ENCODE results near the gene PCDHGA11.
"Not testable (repeated sequence)": the region's sequence is repeated elsewhere in the genome, so short reads cannot be mapped to it uniquely, and the experiment has no call there.

The PCDHGA11 gene

DNA sequence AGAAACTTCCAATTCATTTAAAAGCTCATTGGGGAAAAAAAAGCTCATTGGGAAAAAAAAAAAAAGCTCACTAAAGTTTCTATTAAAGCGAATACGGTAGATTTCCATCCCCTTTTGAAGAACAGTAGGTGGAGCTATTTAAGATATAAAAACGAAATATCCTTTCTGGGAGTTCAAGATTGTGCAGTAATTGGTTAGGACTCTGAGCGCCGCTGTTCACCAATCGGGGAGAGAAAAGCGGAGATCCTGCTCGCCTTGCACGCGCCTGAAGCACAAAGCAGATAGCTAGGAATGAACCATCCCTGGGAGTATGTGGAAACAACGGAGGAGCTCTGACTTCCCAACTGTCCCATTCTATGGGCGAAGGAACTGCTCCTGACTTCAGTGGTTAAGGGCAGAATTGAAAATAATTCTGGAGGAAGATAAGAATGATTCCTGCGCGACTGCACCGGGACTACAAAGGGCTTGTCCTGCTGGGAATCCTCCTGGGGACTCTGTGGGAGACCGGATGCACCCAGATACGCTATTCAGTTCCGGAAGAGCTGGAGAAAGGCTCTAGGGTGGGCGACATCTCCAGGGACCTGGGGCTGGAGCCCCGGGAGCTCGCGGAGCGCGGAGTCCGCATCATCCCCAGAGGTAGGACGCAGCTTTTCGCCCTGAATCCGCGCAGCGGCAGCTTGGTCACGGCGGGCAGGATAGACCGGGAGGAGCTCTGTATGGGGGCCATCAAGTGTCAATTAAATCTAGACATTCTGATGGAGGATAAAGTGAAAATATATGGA is 9.7 kb downstream of the PCDHGA11 start, which contains the start of gene PCDHGA12:
Gene PCDHGA12, plus strand, starts transcription at position 176 of the 782 bp plus-strand sequence. Its CDS starts 253 bp downstream, at position 429.
- FAIRE-seq (no peak), DNase-seq (ENCODE audit: low spot score) (no peak)

DNA sequence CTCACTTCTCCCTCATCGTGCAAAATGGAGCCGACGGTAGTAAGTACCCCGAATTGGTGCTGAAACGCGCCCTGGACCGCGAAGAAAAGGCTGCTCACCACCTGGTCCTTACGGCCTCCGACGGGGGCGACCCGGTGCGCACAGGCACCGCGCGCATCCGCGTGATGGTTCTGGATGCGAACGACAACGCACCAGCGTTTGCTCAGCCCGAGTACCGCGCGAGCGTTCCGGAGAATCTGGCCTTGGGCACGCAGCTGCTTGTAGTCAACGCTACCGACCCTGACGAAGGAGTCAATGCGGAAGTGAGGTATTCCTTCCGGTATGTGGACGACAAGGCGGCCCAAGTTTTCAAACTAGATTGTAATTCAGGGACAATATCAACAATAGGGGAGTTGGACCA is 10.4 kb downstream of the PCDHGA11 start:
- FAIRE-seq (no peak), DNase-seq (ENCODE audit: low spot score) (no peak)

DNA sequence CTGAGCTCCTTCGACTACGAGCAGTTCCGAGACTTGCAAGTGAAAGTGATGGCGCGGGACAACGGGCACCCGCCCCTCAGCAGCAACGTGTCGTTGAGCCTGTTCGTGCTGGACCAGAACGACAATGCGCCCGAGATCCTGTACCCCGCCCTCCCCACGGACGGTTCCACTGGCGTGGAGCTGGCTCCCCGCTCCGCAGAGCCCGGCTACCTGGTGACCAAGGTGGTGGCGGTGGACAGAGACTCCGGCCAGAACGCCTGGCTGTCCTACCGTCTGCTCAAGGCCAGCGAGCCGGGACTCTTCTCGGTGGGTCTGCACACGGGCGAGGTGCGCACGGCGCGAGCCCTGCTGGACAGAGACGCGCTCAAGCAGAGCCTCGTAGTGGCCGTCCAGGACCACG is 11.5 kb downstream of the PCDHGA11 start:
- DNase-seq (ENCODE audit: low spot score); FAIRE-seq: not testable (repeated sequence)

DNA sequence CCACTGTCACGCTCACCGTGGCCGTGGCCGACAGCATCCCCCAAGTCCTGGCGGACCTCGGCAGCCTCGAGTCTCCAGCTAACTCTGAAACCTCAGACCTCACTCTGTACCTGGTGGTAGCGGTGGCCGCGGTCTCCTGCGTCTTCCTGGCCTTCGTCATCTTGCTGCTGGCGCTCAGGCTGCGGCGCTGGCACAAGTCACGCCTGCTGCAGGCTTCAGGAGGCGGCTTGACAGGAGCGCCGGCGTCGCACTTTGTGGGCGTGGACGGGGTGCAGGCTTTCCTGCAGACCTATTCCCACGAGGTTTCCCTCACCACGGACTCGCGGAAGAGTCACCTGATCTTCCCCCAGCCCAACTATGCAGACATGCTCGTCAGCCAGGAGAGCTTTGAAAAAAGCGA is 11.9 kb downstream of the PCDHGA11 start:
- FAIRE-seq; DNase-seq (ENCODE audit: low spot score): not testable (repeated sequence)

DNA sequence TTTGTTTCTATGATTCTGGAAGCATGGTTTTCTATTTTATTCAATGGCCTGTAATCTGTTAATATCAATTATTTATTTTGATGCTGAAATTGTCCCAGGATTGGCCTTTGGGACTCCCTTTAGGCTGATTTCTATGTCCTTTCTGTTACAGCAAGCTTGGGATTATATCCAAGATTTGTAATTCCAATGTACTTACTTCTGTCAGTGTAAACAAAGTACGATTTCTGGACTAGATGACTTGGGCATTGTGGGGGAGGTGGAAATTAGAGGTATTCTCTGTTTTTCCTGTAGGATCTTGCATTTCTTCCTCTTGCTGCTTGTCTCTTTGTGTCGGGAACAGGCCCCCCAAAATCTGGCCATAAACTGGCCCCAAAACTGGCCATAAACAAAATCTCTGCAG is 13.2 kb downstream of the PCDHGA11 start:
- FAIRE-seq (no peak), DNase-seq (ENCODE audit: low spot score) (no peak)

DNA sequence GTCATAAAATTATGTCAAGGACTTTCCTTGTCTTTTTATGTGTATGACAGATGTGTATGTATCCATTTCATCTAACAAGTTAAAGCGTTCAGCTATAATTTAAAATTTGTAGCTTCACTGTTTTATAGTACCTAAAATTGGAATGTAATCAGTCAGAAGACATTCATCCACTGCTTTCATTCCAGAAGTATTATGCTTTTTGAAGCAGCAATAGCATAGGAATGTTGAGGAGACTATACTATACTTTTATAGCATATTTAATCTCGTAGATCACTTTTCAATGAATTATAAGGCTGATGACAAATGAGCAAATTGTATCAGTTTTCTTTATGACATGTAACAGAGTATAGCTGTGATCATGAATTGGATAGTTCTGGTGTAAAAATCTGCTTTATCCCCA is 16.4 kb downstream of the PCDHGA11 start:
- FAIRE-seq (no peak), DNase-seq (ENCODE audit: low spot score) (no peak)

DNA sequence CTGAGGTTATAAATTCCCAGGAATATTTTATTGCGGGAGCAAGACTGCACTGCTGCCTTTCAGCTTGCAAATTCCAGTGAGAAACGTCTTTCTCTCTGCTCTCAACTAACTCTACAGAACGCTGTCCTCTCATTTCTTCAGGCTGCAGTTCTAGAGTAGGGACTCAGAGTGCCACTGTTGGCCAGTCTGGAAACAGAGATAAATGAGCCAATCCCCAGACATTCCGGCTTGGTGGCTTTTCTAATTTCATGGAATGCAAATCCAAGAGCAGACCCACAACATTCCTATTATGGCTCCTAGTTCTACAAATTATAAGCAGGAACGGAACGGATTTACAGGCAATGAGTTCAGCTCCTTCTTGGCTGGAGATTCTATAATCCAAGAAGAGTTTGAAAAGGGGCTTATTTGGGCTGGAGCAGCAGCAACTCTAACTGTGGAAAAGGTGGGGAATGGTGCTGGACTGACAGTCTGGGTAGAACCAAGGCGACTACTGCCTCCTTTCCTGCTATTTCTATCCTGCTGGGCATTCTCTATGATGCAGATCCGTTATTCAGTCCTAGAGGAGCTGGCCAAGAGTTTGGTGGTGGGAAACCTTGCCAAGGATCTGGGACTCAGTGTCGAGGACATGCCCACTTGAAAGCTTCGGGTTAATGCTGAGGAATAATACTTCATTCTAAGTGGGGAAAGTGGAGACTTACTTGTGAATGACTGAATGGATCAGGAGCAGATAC is 18.7 kb downstream of the PCDHGA11 start:
- FAIRE-seq, result no peak

DNA sequence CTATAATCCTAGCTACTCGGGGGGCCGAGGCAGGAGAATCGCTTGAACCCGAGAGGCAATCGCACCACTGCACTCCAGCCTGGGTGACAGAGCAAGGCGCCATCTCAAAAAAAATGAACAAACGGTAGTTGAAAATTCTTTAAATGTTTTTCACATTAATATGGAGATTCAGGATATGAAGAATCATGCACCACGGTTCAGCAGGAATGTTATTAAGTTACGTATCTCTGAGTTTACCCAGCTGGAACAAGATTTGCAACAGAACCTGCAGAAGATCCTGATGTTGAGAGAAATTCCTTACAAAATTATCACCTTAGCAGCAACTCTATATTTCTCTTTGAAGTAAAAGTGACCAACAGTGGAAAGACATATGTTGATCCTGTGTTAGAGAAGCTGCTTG is 19.5 kb downstream of the PCDHGA11 start:
- FAIRE-seq (no peak), DNase-seq (ENCODE audit: low spot score) (no peak)

More for the DNA sequence above, 18.7 kb downstream of the PCDHGA11 start:
- DNase-seq (ENCODE audit: low spot score), result no peak

DNA sequence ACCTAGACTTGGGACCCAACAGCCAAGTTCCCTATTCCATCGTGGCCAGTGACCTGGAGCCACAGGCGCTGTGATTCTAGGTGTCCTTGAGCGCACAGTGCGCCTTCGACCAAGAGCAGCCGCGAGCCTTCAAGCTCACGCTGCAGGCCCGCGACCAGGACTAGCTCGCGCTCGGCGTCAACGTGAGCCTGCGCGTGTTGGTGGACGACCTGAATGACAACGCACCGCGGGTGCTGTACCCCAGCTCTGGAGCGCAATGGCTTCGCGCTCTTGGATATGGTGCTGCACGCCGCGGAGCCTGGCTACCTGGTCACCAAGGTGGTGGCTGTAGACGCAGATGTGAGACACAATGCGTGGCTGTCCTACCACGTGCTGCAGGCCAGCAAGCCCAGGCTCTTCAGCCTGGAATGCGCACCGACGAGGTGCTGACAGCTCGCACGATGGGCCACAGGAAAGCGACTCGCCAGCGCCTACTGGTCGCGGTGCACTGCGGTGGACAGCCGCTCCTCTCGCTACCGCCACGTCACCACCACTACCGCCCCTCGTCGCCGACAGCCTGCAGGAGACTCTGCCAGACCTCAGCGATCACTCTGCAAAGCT is 20.8 kb downstream of the PCDHGA11 start:
- FAIRE-seq, result no peak
- no peak for DNase-seq (ENCODE audit: low spot score)

DNA sequence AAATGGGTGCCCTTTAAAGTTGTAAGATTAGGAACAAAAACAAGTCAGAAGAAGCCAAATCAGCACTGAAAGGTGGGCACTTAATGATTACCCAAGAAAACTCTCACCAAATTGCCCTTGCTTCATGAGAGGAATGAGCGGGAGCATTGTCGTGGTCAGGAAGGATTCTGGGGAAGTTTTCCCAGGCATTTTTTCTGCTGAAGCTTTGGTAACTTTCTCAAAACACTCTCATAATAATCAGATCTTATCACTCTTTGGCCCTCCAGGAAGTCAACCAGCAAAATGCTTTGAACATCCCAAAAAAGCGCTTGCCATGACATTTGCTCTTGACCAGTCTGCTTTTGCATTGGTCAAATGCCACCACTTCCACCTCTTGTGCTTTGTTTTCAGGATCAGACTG is 44.5 kb downstream of the PCDHGA11 start:
- FAIRE-seq, result no peak
- DNase-seq (ENCODE audit: low spot score), result no peak

Data from urothelium cell line (cell line).